Pons (tissue), 1 donor: Measurements from ENCODE around the gene EIF1.
"Not testable (repeated sequence)": the region's sequence is repeated elsewhere in the genome, so short reads cannot be mapped to it uniquely, and the experiment has no call there.

ENCODE experiments used
- DNase-seq: peaks from one replicate; pipeline ENCODE4 v3.0.0-alpha.2; 2016; ENCODE audit warnings: low spot score

Gene EIF1

GRCh38 chr17:41688641-41689496 lies at the start of gene EIF1:
TSS of gene EIF1 (plus strand) at chr17:41688885. CDS start at chr17:41689039, 154 bp downstream.
- peak; percentile 100 for DNase-seq

DNA sequence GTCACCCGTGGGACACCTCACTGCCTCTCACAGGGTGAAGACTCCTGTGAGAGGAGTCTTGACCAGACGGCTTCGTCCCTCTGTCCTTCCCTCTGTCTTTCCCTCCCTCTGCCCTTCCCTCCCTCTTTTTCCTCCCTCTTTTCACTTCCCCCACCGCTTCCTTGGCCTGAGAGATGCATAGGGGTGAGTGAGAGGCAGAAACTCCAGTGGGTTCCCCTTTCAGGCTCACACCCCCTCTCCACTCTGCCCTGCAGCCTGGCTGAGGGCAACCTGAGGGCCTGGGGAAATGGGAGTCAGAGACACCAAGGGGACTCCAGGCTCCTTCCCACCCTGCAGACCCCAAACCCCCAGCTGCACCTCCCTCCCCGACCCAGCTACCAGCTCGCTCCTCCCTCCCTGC lies 49.7 kb upstream of the EIF1 start:
- DNase-seq = no peak

DNA sequence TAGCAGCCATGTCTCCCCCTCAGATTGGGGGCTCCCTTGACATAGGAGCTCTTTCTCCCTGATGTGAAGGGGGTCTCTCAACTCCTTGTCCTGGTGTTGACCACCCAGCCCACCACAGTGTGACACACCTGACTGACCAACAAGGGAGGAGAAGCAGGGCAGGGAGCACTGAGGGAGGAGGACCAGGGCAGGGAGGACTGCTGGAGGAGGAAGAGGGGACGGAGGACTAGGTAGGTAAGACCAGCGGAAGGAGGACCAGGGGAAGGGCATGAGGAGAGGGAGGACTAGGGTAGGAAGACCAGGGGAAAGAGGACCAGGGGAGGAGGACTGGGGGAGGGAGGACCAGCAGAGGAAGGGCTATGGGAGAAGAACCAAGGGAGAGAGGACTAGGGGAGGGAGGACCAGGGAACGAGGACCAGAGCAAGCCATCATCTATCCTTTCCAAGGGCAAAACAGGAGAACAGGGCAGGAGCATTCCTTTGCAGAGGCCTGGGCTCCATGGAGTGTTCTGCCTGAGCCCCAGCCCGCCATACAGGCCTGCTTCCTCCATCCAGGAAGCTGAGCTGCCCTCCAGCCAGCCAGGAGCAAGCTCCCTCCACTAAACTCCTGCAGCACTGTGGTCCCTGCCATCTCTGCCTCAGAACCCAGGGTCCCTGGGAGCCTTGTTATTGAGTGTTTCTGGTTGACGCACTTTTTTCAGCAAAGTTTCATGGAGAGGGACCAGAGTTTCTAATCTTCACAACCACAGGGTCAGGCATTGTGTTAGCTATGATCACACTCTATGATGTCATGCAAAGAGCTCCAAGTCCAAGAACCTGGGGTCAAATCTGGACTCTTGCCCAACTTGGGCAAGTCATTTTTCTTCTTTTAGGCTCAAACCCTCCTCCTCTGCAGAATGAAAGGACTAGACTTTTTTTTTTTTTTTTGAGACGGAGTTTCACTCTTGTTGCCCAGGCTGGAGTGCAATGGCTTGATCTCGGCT lies 48.9 kb upstream of the EIF1 start:
- DNase-seq = no peak

DNA sequence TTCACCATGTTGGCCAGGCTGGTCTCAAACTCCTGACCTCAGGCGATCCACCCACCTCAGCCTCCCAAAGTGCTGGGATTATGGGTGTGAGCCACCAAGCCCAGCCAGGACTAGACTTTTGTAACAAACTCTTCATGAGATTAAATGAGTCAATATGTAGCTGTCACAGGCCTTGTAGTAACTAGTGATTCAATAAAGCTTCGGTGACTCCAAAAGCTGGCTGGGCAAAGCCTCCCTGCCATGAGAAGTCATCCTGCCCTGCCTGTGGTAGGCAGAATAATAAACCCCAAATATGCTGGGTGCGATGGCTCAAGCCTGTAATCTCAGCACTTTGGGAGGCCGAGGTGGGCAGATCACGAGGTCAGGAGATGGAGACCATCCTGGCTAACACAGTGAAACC lies 48.1 kb upstream of the EIF1 start:
- not testable (repeated sequence) for DNase-seq

DNA sequence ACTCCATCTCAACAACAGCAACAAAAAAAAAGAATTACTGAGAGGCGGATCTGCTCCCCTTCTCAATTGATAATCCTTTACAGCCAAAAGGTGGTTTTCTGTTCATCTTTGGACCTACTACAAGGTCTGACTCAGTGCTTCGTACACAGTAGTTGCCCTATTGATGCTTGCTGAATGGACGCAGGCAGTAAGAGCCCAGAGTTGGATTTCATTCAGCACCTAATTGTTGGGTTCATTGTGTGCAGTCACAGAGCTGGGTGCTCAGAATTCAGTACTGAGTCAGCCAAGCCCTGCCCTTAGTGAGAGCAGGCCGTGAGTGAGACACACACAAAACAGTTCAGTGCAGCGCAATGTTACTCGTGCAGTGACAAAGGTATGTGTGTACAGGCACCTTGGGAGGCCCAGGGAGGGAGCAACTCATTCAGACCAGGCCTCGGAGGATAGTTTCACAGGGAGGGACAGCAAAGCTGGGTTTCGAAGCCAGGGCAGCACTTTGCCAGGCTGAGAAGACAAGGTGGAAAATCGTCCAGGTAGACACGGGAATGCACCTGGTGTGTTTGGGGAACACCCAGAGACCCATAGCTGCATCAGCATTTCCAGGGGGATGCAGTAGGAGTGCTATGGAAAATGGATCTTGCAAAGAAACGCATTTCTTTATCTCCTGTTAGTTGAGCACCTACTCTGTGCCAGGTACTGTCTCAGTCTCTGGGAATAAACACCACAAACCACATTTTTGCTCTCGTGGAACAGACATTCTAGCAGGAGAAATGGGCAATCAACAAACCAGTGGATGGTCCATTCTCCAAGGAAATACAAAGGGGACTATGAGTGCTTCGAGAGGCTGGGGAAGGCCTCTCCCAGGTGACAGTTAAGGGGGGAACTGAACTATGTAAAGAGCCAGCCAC lies 46.2 kb upstream of the EIF1 start:
- no peak for DNase-seq

DNA sequence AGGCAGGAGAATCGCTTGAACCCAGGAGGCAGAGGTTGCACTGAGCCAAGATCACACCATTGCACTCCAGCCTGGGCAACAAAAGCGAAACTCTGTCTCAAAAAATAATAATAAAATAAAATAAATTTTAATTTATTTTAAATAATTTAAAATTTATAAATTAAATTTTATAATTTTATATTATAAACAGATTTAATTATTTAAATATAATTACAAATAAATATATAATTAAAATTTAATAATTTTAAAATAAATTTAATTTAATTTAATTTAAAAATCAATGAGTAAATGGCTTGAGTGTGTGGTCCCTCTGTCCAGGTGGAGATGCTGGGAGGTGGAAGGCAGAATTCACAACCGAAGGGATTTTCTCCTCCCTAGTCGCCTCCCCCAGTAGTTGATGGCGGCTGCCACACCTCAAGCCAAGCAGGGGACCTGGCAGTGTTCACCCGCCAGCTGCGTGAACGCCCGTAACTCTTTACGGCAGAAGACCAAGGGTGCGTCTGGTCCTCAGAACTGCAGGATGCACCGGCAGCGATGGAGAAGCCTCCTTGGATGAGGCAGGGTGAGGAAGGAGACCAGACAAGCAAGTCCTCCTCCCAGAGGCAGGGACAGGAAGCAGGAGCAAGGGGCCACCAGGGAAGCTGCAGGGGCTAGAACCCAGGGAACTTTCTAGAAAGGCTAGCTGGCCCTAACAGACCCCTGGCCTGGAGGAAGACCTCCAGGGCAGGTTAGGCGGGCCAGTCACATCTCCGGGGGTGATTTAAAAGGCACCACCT lies 41.5 kb upstream of the EIF1 start:
- DNase-seq = no peak

GRCh38 chr17:41647940-41648410 lies 40.7 kb upstream of the EIF1 start:
- peak; percentile 70 for DNase-seq

DNA sequence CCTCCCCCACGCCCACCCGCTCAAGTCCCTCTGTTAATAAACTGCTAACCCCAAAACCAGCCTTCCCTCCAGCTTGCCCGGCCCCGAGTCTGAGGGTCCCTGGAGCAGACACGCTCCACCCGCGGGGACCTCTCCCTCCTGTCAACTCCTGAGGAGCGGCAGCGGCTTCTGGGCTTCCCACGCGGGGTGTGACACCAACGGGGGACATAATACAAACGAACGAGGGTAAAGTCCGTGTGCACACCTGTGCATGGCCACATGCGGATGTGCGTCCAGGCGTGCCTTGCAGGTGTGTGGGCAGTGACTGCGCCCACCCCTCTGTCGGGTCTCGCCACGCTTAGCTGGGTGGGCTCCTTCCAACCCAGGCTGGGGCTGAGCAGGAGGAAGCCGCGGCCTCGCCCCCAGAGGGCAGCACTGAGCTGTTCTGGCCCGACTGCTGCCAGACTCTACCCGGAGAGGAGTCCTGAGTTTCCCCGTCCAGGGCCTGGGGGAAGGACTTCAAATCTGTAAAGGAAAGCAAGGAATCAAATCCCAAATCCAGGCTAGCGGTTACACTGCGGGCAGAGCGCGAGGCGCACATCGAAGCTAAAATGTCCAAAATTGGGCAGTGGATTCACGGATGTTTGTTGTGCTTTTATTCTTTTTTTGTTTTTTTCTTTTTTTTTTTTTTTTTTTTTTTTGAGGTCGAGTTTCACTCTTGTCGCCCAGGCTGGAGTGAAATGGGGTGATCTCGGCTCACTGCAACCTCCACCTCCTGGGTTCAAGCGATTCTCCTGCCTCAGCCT lies 40.1 kb upstream of the EIF1 start:
- peak; percentile 65 for DNase-seq

DNA sequence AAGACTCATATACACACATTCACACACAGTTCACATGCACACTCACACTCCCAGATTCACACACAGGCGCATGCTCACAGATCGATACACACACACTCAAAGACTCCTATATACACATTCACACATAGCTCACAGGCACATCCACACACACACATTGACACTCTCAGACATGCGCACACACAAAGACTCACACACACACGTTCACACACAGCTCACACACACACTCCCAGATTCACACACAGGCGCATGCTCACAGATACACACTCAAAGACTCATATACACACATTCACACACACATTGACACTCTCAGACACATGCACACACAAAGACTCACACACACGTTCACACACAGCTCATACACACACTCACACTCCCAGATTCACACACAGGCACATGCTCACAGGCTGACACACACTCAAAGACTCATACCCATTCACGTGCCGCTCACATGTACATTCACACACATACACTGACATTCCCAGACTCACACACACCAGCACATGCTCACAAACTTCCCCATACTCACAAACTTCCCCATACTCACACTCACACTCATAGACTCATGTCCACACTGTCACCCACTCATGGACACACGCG lies 38.7 kb upstream of the EIF1 start:
- no peak for DNase-seq

- no peak for DNase-seq
These were observed 37.7 kb upstream of the EIF1 start for GRCh38 chr17:41650794-41651624.

DNA sequence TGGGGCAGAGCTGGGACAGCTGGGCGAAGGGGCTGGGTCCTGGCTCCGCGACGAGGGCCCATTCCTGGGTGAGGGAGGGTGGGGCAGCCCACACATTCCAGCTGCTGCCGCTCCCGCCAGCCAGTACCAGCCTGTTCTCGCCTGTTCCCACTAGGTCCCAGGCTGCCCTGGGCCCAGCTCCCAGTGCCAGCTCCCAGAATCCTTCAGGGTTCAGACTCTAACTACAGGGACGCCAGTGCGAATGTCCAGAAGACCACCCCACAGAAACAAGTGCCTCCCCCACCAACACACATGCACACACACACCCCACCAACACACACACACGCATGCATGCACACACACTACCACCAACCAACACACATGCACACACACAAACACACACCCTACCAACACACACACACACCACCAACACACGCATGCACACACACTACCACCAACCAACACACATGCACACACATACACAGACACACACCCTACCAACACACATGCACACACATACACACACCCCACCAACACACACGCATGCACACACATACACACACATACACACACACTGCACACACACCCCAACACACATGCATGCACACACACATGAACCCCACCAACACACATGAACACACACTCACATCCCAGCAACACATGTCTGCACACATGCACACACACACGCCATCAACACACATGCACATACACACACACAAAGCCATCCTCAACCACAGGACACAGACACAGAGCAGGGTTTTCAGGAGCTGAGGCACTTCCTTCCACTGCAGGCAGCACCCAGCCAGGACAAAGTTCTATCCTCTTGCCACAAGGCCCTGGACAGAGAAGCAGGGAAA lies 36.8 kb upstream of the EIF1 start:
- peak; percentile 63 for DNase-seq

DNA sequence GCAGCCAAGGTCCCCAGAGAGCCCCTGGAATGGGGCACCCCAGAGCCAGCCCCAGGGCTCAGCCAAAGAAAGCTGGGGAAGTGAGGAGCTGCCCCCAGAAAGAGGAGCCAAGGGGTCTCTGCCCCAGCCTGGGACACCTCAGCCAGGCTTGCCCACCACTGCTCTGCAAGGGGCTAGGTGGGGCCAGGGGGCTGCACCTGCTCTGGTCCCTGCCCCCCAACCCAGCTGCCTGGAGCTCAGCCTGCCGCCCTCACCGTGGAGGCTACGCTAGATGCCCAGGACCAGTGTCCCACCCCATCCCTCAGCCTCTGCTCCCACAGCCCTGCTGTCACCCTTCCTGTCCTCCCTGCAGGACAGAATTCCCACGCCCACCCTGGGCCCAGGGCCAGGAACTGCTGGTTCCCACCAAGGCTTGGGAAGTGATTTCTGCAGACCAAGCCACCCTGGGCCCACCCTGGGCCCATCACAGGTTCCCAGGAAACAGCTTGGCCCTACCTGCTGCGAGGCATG lies 36.2 kb upstream of the EIF1 start:
- DNase-seq = no peak

DNA sequence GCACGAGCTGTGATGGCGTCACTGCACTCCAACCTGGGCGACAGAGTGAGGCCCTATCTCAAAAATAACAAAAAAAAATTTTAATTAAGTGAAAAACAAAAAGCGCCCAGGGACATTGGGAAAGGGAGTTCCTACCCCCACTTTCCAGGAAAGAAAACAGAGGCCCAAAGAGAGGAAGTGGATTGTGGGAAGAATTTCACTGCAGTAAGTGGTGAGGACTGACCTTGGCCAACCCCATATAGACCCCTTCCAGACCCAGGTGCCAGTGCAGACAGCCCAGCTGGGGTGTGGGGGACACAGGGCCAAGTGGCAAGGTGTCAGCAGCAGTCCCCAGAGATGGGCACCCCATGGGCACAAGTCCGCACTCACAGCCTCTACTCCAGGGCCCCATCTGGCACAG lies 35.3 kb upstream of the EIF1 start:
- DNase-seq = no peak

DNA sequence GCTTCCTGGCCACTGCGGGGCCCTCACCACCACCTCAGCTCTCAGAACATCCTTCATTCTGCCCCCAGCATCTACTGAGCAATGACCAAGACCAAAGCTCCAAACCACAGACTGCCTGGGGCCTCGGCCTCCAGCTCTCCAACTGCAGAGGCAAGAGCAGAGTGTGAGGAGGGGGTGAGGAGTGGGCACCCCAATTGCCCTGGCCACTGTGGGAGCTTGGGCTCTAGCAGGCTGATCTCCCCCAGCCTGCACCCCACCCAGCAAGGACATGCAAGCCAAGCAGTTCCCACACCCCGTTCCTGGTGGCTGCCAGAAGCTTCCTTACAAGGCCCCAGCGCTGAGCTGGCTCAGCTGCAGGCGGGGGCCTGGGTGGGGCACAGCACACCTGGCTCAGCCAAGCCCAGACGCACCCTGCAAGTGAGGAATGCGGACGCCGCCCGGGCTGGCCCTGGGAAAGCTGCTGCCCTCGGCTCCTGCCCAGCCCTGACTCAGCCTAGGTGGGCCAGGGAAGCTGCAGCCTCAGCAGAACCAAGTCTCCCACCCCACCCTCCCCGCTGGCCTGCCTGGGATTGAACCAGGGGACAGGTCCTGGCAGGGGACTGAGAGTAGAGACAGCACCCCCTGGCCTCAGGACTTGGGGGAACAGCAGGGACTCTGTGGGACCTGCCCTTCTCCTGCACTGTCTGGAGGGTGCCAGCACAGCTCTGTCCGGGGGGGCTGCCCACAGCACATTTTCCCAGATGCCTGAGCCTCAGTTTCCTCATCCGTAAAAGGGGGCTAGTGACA lies 34.6 kb upstream of the EIF1 start:
- DNase-seq = no peak

- no peak for DNase-seq
These were observed 33.7 kb upstream of the EIF1 start for GRCh38 chr17:41654678-41655607.
